Activated CD4-positive, alpha-beta memory T cell treated with anti-CD3 and anti-CD28 coated beads for 36 hours (primary cell): ENCODE results near the gene TNFRSF1A. TPM values are rescaled to one million over a fixed set of nuclear protein-coding genes. Genes with fewer than 3 reads are reported as not detected.

Experiments
- CTCF ChIA-PET: fragments of 350-600 bp; sonication (Branson Sonifier 250); formaldehyde crosslinking; loops from one replicate; lab custom pipeline; 2021; ENCODE audit warnings: antibody characterized with exemption, inconsistent platforms; lab: Charles Lee
- POLR2A ChIA-PET: fragments of 350-600 bp; sonication (Branson Sonifier 250); formaldehyde crosslinking; loops from one replicate; lab custom pipeline; 2021; ENCODE audit warnings: antibody characterized with exemption; lab: Charles Lee
- DNase-seq: peaks from one replicate; pipeline ENCODE4 v3.0.0-alpha.2; 2020
- H3K27ac Mint-ChIP-seq: one replicate; pipeline ENCODE4 v1.8.0; 2021; ENCODE audit warnings: mixed read lengths
- H3K27me3 Mint-ChIP-seq: one replicate; pipeline ENCODE4 v1.8.0; 2021; ENCODE audit warnings: mixed read lengths
- H3K36me3 Mint-ChIP-seq: one replicate; pipeline ENCODE4 v1.8.0; 2021; ENCODE audit warnings: mixed read lengths
- H3K4me1 Mint-ChIP-seq: one replicate; pipeline ENCODE4 v1.8.0; 2021; ENCODE audit warnings: low read depth, mixed read lengths
- H3K4me3 Mint-ChIP-seq: one replicate; pipeline ENCODE4 v1.8.0; 2021; ENCODE audit warnings: mild to moderate bottlenecking, mixed read lengths
- H3K9me3 Mint-ChIP-seq: one replicate; pipeline ENCODE4 v1.8.0; 2021; ENCODE audit warnings: mixed read lengths
- intact Hi-C: fragments of 100-400 bp; cut with micrococcal nuclease; formaldehyde crosslinking; loops from one replicate; pipeline ENCODE4 v1.15.1; 2023
- total RNA-seq, 2 experiments: library from RNA; stranded (reverse); gene quantifications; one replicate each; pipeline ENCODE4 v1.2.3, GENCODE V29; 2021

The TNFRSF1A gene
- total RNA-seq, 2 experiments from 2014 or later, result 47.5 to 49.6 TPM

DNA sequence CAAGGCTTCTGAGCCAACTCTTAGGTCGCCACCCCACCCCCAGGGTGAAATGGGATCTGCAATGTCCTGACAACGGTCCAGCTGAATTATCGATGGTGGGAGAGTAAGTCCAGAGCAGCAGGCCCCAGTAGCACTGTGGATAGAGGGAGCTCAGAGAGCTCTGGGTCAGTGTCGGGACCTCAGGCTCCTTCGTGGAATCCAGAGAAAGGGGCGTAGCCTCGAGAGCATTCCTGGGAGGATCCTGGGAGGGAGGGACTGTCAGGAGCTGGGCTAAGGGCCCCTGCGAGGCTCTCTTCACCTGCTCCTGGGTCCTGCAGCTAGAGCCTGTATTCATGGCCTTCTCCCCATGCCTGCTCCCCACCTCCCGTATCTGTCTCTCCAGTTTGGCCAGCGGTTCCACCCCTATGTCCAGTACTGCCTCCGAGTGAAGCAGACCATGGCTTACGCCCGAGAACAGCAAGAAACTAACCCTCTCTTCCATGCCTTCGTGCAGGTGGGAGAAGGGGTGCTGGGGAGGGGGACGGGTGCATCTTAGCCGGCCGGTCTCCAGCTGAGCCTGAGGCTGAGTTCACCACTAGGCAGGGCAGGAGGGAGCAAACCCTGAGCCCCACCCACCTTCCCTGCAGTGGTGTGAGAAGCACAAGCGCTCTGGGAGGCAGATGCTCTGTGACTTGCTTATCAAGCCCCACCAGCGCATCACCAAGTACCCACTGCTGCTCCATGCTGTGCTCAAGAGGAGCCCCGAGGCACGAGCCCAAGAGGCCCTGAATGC lies 24.8 kb downstream of the TNFRSF1A start:
- Mint-ChIP-seq H3K4me1 (peaks cover 23% of the 10 kb centered on the region), H3K36me3 (no peaks in the 10 kb centered on the region), H3K4me3 (no peak overlapping the region), H3K9me3 (no peaks in the 10 kb centered on the region), H3K27me3 (no peaks in the 10 kb centered on the region), H3K27ac (no peak overlapping the region)
- DNase-seq, result no peak
- ChIA-PET CTCF (no interaction called here), POLR2A (no interaction called here)
- intact Hi-C loops, result no loop called here

DNA sequence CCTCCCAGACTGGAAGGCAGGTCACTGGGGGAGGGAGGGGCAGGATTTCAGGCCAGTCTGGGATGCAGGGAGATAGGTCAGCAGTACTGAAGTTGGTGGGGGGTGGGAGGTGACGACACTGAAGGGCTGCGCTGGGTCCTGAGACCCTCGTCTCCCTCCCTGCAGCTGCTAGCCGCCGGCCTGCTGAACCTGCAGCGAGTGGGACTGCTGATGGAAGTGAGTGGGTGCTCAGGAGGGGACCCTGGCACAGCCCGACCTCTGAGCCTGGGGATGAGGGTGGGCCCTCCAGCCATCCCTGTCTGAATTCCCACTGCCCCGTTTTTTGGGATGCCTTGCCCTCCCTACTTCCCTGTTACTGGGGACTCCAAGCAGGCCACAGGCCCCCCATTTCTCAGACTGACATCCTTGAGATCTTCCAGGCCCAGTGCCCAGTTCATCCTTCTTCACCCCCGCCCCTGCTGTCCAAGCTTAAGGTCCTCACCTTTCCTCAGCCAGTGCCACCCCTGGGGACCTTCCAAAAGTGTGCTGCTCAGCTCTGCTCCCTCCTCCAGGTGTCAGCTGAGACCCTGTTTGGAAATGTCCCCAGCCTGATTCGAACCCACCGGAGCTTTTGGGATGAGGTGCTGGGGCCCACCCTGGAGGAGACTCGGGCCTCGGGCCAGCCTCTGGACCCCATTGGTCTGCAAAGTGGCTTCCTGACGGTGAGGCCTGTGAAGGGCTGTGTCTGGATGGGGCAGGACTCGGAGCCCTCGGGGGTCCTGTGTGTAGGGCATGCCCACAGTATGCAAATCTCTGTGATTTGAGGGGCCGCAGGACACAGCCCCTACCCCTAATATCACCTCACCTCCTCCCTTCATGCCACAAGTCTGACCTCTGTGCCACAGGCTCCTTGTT lies 25.9 kb downstream of the TNFRSF1A start:
- ChIA-PET POLR2A (no interaction called here), CTCF (interaction anchor here (1.3 kb wide), 1 partner anchor 7 kb away, joined by 3 read pairs; no protein-coding TSS in a partner anchor)
- no peak for DNase-seq
- peaks cover 2% of the 10 kb centered on the region for H3K27me3 Mint-ChIP-seq
- H3K9me3 Mint-ChIP-seq, result no peaks in the 10 kb centered on the region
- intact Hi-C loops, result no loop called here
- H3K4me1 Mint-ChIP-seq, result peaks cover 19% of the 10 kb centered on the region
- H3K36me3 Mint-ChIP-seq, result no peaks in the 10 kb centered on the region
- no peak overlapping the region for H3K27ac Mint-ChIP-seq
- H3K4me3 Mint-ChIP-seq, result no peak overlapping the region

DNA sequence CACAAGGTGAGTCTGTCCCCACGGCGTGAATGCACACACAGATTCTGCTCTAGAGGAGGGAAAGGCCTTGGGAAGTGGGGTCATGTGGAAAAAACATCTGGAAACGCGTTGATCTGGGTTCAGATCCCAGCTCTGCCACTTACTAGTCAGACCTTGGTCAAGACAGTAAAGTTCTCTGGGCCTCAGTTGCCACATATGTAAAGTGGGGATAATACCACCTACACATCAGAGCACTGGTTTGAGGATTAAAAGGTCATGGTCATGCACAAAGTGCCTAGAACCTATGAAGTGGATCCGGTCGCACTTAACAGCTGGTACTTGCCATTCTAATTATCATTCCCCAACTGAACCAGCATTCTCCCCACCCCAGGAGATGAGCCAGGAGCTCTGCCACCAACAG lies 26.7 kb downstream of the TNFRSF1A start:
- Mint-ChIP-seq H3K4me1 (peaks cover 19% of the 10 kb centered on the region), H3K27me3 (peaks cover 2% of the 10 kb centered on the region), H3K4me3 (no peak overlapping the region), H3K27ac (no peak overlapping the region), H3K36me3 (no peaks in the 10 kb centered on the region), H3K9me3 (no peaks in the 10 kb centered on the region)
- ChIA-PET CTCF (interaction anchor here (1.3 kb wide), 1 partner anchor 8 kb away, joined by 3 read pairs; no protein-coding TSS in a partner anchor), POLR2A (no interaction called here)
- intact Hi-C loops, result no loop called here
- DNase-seq, result no peak

DNA sequence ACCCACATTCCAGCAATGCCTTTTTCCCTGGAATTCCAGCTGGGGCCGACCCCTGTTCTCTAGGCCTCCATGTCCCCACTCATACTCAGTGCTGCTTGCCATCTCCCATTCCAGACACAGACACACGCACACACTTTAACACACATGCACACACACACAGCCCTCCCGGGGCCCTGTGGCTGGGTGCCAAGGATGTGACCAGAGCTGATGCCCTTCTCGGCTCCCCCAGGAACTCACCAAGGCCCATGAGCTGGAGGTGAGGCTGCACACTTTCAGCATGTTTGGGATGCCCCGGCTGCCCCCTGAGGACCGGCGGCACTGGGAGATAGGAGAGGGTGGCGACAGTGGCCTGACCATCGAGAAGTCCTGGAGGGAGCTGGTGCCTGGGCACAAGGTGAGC lies 27.1 kb downstream of the TNFRSF1A start:
- Mint-ChIP-seq H3K4me1 (peaks cover 19% of the 10 kb centered on the region), H3K27ac (no peak overlapping the region), H3K9me3 (no peaks in the 10 kb centered on the region), H3K36me3 (no peaks in the 10 kb centered on the region), H3K4me3 (no peak overlapping the region), H3K27me3 (peaks cover 3% of the 10 kb centered on the region)
- intact Hi-C loops, result no loop called here
- ChIA-PET POLR2A (no interaction called here), CTCF (interaction anchor here (0.9 to 1.3 kb wide), 2 partner anchors 9 to 30 kb away, joined by 3 read pairs; no protein-coding TSS in a partner anchor)
- no peak for DNase-seq

DNA sequence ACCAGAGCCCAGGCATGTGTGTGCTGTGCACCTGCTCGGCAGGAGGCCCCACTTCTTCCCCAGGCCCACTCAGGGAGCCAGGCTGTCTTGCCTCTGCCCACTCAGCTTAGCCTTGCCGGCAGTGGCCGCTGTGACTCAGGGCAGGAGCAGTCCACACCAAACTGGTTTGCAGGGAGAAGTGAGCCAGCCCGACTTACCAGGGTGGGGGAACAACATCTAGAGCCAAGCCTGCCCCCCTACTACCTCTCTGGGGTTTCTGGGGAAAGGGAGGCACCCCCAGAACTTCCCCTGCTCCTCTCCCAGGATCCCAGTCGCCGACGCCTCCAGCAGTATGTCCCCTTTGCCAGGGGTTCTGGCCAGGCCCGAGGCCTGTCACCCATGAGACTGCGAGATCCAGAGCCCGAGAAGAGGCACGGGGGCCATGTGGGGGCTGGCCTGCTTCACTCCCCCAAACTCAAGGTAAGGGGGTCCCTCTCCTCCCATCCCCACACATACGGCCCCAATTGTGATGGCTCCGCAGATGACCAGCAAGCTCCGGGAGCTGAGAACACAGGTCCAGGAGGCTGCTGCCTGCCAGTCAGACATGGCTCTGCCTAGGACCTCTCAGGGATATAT lies 28.4 kb downstream of the TNFRSF1A start:
- Mint-ChIP-seq H3K4me1 (peaks cover 15% of the 10 kb centered on the region), H3K4me3 (no peak overlapping the region), H3K9me3 (no peaks in the 10 kb centered on the region), H3K27me3 (peaks cover 8% of the 10 kb centered on the region), H3K36me3 (no peaks in the 10 kb centered on the region), H3K27ac (no peak overlapping the region)
- DNase-seq, result no peak
- POLR2A ChIA-PET, result no interaction called here
- intact Hi-C loops, result no loop called here
- CTCF ChIA-PET, result interaction anchor here (0.9 kb wide), 1 partner anchor 29 kb away, joined by 3 read pairs; no protein-coding TSS in a partner anchor

DNA sequence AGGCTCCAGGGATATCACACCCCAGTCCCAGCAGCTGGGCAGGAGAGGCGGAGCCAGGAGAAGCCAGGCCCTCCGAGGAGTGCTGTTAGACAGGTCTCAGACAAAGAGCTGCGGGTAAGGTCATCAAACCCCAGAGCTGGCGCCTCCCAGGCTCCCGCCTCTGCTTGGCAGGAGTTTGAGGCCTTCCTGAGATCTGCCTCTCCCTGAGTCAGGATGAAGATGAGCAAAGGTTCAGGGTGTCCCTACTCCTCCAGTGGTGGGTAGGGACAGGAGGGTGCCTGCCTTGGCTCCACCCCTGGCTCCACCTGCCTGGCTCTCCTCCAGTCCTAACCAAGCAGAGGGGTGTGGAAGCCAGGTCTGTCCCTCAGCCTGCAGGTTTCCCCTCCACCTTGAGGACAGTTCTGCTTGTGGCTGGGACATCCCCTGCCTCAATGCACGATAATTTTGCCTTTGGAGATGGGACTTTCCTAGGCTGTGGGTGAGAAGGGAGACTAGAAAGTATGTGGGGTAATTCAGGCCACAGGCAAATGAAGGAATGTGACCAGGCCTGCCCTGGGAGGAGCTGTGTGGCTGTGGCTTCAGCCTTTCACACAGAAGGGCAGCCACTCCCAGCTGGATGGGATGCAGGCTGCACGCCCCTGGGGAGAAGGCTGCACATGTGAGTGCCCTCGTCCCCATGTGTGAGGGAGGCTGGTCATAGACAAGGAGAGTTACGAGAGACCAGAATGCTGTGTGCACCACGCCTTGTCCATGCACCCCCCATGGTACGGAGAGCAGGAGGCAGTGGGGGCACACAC lies 29.1 kb downstream of the TNFRSF1A start:
- CTCF ChIA-PET, result no interaction called here

DNA sequence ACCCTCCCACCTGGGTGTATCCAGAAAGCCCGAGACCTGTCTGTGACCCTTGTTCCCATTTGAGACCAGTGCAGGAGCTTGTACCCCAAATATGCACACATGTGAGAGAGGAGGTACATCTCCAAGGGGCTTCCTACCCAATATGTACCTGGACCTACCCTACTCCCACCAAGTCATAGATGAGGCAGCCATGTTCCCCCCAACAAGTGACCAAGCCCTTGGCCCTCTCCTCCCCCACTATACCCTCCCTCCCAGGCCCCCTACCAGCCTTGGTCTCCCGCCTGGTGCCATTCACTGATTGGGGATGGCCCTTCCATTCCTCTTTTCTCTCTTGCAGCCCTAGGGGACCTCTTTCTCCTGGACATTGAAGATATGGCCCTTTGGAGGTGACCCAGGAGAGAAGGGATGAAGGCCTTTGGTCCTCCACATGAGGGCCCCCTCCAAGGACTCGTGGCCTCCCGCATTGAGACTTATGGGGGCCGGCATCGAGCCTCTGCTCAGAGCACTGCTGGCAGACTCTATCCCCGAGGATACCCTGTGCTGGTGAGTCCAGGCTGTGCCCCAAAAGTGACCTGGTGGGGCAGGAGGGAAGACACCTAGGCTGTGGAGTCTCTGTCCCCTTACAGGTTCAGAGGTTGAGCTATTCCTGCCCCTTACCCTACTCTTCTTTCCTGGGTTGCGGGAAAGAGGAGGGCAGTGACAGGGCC lies 29.9 kb downstream of the TNFRSF1A start:
- Mint-ChIP-seq H3K4me1 (peaks cover 7% of the 10 kb centered on the region), H3K27ac (no peak overlapping the region), H3K36me3 (no peaks in the 10 kb centered on the region), H3K9me3 (no peaks in the 10 kb centered on the region), H3K4me3 (no peak overlapping the region), H3K27me3 (peaks cover 8% of the 10 kb centered on the region)
- intact Hi-C loops, result no loop called here
- ChIA-PET CTCF (no interaction called here), POLR2A (no interaction called here)
- no peak for DNase-seq

More for the DNA sequence above, 29.1 kb downstream of the TNFRSF1A start:
- H3K4me1 Mint-ChIP-seq, result peaks cover 8% of the 10 kb centered on the region
- H3K36me3 Mint-ChIP-seq, result no peaks in the 10 kb centered on the region
- H3K27ac Mint-ChIP-seq, result no peak overlapping the region
- H3K4me3 Mint-ChIP-seq, result no peak overlapping the region
- no peaks in the 10 kb centered on the region for H3K9me3 Mint-ChIP-seq
- peak; percentile 35 for DNase-seq
- intact Hi-C loops, result no loop called here
- POLR2A ChIA-PET, result no interaction called here
- H3K27me3 Mint-ChIP-seq, result peaks cover 8% of the 10 kb centered on the region

DNA sequence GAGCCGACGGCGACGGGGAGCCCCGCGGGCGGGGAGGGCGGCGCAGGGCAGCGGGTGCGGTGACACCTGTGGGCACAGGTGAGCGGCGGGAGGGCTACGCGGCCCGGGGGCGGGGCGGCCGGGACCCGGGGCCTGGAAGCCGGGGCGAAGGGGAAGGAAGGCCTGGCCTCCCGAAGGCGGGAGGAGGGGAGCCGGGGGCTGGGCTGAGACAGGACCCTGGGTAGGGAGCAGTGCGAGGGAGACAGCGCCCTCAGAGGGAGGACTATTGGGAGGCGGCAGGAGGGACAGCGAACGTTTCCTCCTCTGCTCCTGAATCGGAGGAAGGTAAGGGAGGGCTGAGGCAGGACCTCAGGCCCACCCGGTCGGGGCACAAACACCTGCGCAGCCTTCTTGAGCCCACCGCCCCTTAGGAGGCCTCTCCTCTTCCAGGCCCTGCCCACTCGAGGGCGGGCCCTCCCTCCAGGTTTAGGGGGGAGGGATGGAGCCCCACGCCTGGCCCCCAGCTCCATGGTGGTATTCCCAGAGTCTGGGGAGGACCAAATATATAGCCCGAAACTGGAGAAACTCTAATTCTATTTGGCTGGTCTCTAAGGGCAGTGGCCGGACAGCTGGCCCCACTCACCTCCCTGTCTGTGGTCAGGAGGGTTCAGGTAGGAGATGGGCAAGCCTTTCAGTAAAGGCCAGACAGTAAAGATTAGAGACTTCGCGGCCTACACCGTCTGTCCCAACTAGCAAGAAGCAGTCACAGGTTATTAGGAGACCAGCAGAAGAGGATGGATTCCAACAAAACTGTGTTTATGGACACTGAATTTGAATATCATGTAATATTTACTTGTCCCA lies 30.9 kb downstream of the TNFRSF1A start:
- ChIA-PET POLR2A (no interaction called here), CTCF (no interaction called here)
- Mint-ChIP-seq H3K9me3 (no peaks in the 10 kb centered on the region), H3K4me3 (no peak overlapping the region), H3K27ac (no peak overlapping the region), H3K27me3 (peaks cover 8% of the 10 kb centered on the region), H3K36me3 (no peaks in the 10 kb centered on the region), H3K4me1 (peaks cover 7% of the 10 kb centered on the region)
- intact Hi-C loops, result no loop called here
- no peak for DNase-seq

DNA sequence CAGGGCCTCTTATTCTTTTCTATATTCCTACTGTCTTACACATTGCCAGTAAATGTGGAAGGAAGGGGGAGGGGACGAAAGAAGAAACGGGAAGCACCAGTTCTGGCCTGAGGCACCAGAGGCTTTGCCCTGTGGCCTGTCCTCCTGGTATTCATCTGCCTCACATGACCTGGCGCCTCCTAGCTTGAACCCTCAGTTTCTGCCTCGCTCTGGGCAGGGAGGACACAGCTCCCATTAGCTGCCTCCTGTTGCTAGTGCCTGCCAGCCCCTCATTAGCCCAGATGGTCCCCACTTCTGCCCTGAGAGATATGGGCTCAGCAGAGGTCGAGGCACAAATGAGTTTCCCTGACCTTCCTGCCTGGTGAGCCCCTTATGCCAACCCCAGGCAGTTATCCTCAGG lies 34.3 kb downstream of the TNFRSF1A start:
- peaks cover 8% of the 10 kb centered on the region for H3K27me3 Mint-ChIP-seq
- no peaks in the 10 kb centered on the region for H3K9me3 Mint-ChIP-seq
- no peak for DNase-seq
- H3K4me3 Mint-ChIP-seq, result no peak overlapping the region
- intact Hi-C loops, result no loop called here
- POLR2A ChIA-PET, result no interaction called here
- no peaks in the 10 kb centered on the region for H3K36me3 Mint-ChIP-seq
- no peak overlapping the region for H3K27ac Mint-ChIP-seq
- CTCF ChIA-PET, result interaction anchor here (1.1 kb wide), 2 partner anchors 12 to 16 kb away, joined by 3 read pairs; no protein-coding TSS in a partner anchor
- H3K4me1 Mint-ChIP-seq, result peaks cover 1% of the 10 kb centered on the region

DNA sequence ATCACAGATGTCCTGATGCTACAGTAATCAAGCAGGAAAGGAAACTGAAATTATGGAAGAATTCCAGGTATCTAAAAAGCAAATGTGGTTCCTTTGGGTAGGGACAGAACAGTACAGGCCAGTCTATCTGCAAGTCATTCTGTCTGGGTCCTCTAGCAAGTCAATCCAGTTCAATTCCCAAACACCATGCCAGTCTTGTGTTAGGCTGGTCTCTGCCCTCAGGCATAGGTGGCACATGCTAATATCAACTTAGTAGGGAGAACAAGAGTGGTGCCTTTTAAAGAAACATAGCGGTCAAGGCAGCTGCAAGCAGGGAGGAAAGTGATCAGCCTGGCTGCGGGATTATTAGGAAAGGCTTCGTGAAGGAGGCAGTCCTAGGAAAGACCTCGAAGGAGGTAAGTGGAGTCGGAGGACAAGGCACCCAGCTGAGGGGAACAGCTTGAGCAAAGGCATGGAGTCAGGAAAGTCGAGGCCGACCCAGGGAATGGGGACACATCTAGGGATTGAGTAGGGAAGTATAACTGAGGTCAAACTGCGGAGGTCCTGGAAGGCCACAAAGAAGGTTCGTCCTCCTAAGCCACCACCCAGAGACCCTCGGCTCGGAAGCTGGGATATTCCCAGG lies 35.2 kb downstream of the TNFRSF1A start:
- Mint-ChIP-seq H3K27me3 (peaks cover 8% of the 10 kb centered on the region), H3K4me1 (no peaks in the 10 kb centered on the region), H3K36me3 (no peaks in the 10 kb centered on the region), H3K27ac (no peak overlapping the region), H3K9me3 (no peaks in the 10 kb centered on the region), H3K4me3 (no peak overlapping the region)
- no peak for DNase-seq
- intact Hi-C loops, result no loop called here
- ChIA-PET POLR2A (no interaction called here), CTCF (interaction anchor here (1.1 kb wide), 2 partner anchors 13 to 17 kb away, joined by 3 read pairs; no protein-coding TSS in a partner anchor)
